Left lung (tissue), 10 donors: ENCODE results near the gene SAG. TPM values are rescaled to one million over a fixed set of nuclear protein-coding genes. Genes with fewer than 3 reads are reported as not detected.

Experiments
- ATAC-seq: fragments of 200-7000 bp; cut with Tn5 transposase; one replicate; pipeline ENCODE4 v1.9.1; 2020; ENCODE audit warnings: moderate library complexity
- DNase-seq, 4 donors: peaks; one replicate each; pipeline ENCODE4 v3.0.0-alpha.2; 2013 to 2020
- H3K27ac ChIP-seq, 2 donors: fragments of 200-600 bp; sonication (generic) in 1 of 2; one replicate each; pipeline versions ENCODE4 v1.5.0 to v1.8.0; 2020 to 2021
- H3K27me3 ChIP-seq, 2 donors: fragments of 200-600 bp; sonication (generic) in 1 of 2; one replicate each; pipeline versions ENCODE4 v1.5.0 to v1.8.0; 2020 to 2021
- H3K36me3 ChIP-seq, 2 donors: fragments of 200-600 bp; sonication (generic) in 1 of 2; one replicate each; pipeline versions ENCODE4 v1.5.0 to v1.8.0; 2020 to 2021
- H3K4me1 ChIP-seq, 2 donors: fragments of 200-600 bp; one replicate each; pipeline ENCODE4 v1.8.0; 2021
- H3K4me3 ChIP-seq, 2 donors: fragments of 200-600 bp; sonication (generic) in 1 of 2; one replicate each; pipeline versions ENCODE4 v1.5.0 to v1.8.0; 2020 to 2021; ENCODE audit warnings: mild to moderate bottlenecking in 1 of 2
- H3K9me3 ChIP-seq, 2 donors: fragments of 200-600 bp; sonication (generic) in 1 of 2; one replicate each; pipeline versions ENCODE4 v1.5.0 to v1.8.0; 2020 to 2021
- CTCF ChIP-seq, 2 donors: fragments of 200-600 bp; sonication (generic) in 1 of 2; IDR thresholded peaks; one replicate each; pipeline versions ENCODE4 v1.5.0 to v1.8.0; 2021; ENCODE audit warnings: antibody characterized with exemption in 2 of 2
- intact Hi-C, 2 donors: fragments of 100-400 bp; cut with DNase I; formaldehyde crosslinking; loops; one replicate each; pipeline versions ENCODE4 v1.11.2 to v1.14.2; 2022
- polyA plus RNA-seq, 6 donors: library from polyadenylated mRNA; unstranded; fragments of 120-200 nt; gene quantifications; one replicate each; pipeline ENCODE4 v1.2.1, GENCODE V29; 2013; ENCODE audit not compliant: insufficient read length in 6 of 6
- total RNA-seq, 2 donors: library from RNA; stranded (reverse); fragmentation: NEBNext Ultra II Directional; extraction: Animal tissue kit (Norgen Biotek cat#: 25700); gene quantifications; one replicate each; pipeline ENCODE4 v1.2.1, GENCODE V29; 2021
- donor health status: DM: no; HTN: yes; CAD: no.
- donor health status: DM: no; HTN: no; CAD: no.

The SAG gene
- total and polyA plus RNA-seq, 8 donors, result 0.08 to 0.24 (median 0.19) TPM; not detected in 2

- Histone ChIP-seq H3K4me3 (no peak overlapping the region), H3K27me3 (no peaks in the 10 kb centered on the region), H3K9me3 (no peaks in the 10 kb centered on the region), H3K27ac (no peak overlapping the region), H3K36me3 (no peaks in the 10 kb centered on the region), H3K4me1 (peaks cover 0 to 1% of the 10 kb centered on the region in 2 donors)
- intact Hi-C loops, result no loop called here
- no peak for TF ChIP-seq CTCF (IDR thresholded peaks at IDR 0.05)
- peak in 1 of 4 donors; percentile 15 for DNase-seq
- ATAC-seq, result no peak
Observed at GRCh38 chr2:233325814-233326213, 18.2 kb downstream of the SAG start.

- no peaks in the 10 kb centered on the region for H3K36me3 ChIP-seq
- intact Hi-C loops, result no loop called here
- TF ChIP-seq CTCF (IDR thresholded peaks at IDR 0.05), result no peak
- no peak overlapping the region for H3K27ac ChIP-seq
- H3K27me3 ChIP-seq, result no peaks in the 10 kb centered on the region
- ATAC-seq (no peak), DNase-seq (peak in 1 of 4 donors; percentile 24)
- H3K4me1 ChIP-seq, result peaks cover 0 to 8% of the 10 kb centered on the region in 2 donors
- no peaks in the 10 kb centered on the region for H3K9me3 ChIP-seq
- H3K4me3 ChIP-seq, result no peak overlapping the region
Observed at GRCh38 chr2:233326500-233326899, 18.9 kb downstream of the SAG start.

GRCh38 chr2:233328922-233329321, 21.3 kb downstream of the SAG start:
- no peak for ATAC-seq

GRCh38 chr2:233329489-233330135, 22.0 kb downstream of the SAG start:
- Histone ChIP-seq H3K9me3 (no peaks in the 10 kb centered on the region), H3K36me3 (no peaks in the 10 kb centered on the region), H3K4me1 (peaks cover 0 to 37% of the 10 kb centered on the region in 2 donors), H3K27me3 (no peaks in the 10 kb centered on the region), H3K27ac (peak overlapping the region in 1 of 2 donors; percentile 23), H3K4me3 (no peak overlapping the region)
- intact Hi-C loops, result no loop called here
- ATAC-seq (no peak), DNase-seq (no peak)
- TF ChIP-seq CTCF (IDR thresholded peaks at IDR 0.05), result no peak

More at GRCh38 chr2:233328922-233329321, 21.3 kb downstream of the SAG start:
- intact Hi-C loops, result no loop called here
- DNase-seq, result peak in 1 of 4 donors; percentile 24
- H3K36me3 ChIP-seq, result no peaks in the 10 kb centered on the region
- no peak overlapping the region for H3K27ac ChIP-seq
- TF ChIP-seq CTCF (IDR thresholded peaks at IDR 0.05), result no peak
- peaks cover 0 to 30% of the 10 kb centered on the region in 2 donors for H3K4me1 ChIP-seq
- no peaks in the 10 kb centered on the region for H3K27me3 ChIP-seq
- H3K9me3 ChIP-seq, result no peaks in the 10 kb centered on the region
- H3K4me3 ChIP-seq, result no peak overlapping the region

- intact Hi-C loops, result no loop called here
Observed at GRCh38 chr2:233331536-233331935, 23.9 kb downstream of the SAG start.

More at GRCh38 chr2:233331536-233331935, 23.9 kb downstream of the SAG start:
- no peaks in the 10 kb centered on the region for H3K27me3 ChIP-seq
- ATAC-seq, result peak; percentile 83
- H3K36me3 ChIP-seq, result no peaks in the 10 kb centered on the region
- H3K4me1 ChIP-seq, result peaks cover 0 to 38% of the 10 kb centered on the region in 2 donors
- DNase-seq, result peak in 3 of 4 donors; percentile 28 to 87 (median 80)
- no peaks in the 10 kb centered on the region for H3K9me3 ChIP-seq
- H3K27ac ChIP-seq, result peak overlapping the region; percentile 73 to 94
- H3K4me3 ChIP-seq, result no peak overlapping the region
- no peak for TF ChIP-seq CTCF (IDR thresholded peaks at IDR 0.05)
